Common myeloid progenitor, CD34-positive (primary cell): ENCODE data around the gene DOHH.
"Not testable (repeated sequence)": the region's sequence is repeated elsewhere in the genome, so short reads cannot be mapped to it uniquely, and the experiment has no call there.

Experiments used
- CTCF ChIA-PET: fragments of 350-600 bp; sonication (Branson Sonifier 250); formaldehyde crosslinking; loops from one replicate; lab custom pipeline; 2021; ENCODE audit warnings: antibody characterized with exemption; lab: Charles Lee
- POLR2A ChIA-PET: fragments of 350-600 bp; sonication (Branson Sonifier 250); formaldehyde crosslinking; loops from one replicate; lab custom pipeline; 2021; ENCODE audit warnings: antibody characterized with exemption; lab: Charles Lee
- DNase-seq, 3 donors: peaks; one replicate each; pipeline versions ENCODE4 v3.0.0 to v3.0.0-alpha.2; 2013
- H3K27ac ChIP-seq, 2 experiments: 1 replicate in 1 of 2; 2 replicates in 1 of 2; pipeline ENCODE4 v1.7.0; 2013; ENCODE audit warnings: inconsistent platforms in 2 of 2, low read length in 2 of 2, mild to moderate bottlenecking in 2 of 2, low read depth in 1 of 2, moderate library complexity in 1 of 2; ENCODE audit not compliant: severe bottlenecking in 2 of 2, insufficient read depth in 1 of 2, poor library complexity in 1 of 2
- H3K27me3 ChIP-seq, 5 experiments: replicated peaks in 2 of 5; 1 replicate in 3 of 5; 2 replicates in 2 of 5; pipeline versions ENCODE4 v1.6.1 to v1.7.0; 2013; ENCODE audit warnings: low read length in 4 of 5, mild to moderate bottlenecking in 2 of 5, moderate library complexity in 2 of 5, inconsistent platforms in 1 of 5; ENCODE audit not compliant: insufficient read depth in 5 of 5, control insufficient read depth in 4 of 5
- H3K36me3 ChIP-seq, 4 experiments: 1 replicate in 2 of 4; 2 replicates in 2 of 4; pipeline versions ENCODE4 v1.6.1 to v1.7.0; 2013; ENCODE audit warnings: low read length in 3 of 4, control low read depth in 1 of 4, mild to moderate bottlenecking in 1 of 4; ENCODE audit not compliant: control insufficient read depth in 4 of 4, insufficient read depth in 4 of 4
- H3K4me1 ChIP-seq, 4 experiments: 1 replicate in 3 of 4; 2 replicates in 1 of 4; pipeline versions ENCODE4 v1.6.1 to v1.7.1; 2013; ENCODE audit warnings: low read length in 3 of 4, mild to moderate bottlenecking in 3 of 4, control low read depth in 1 of 4, inconsistent platforms in 1 of 4, moderate library complexity in 1 of 4; ENCODE audit not compliant: control insufficient read depth in 4 of 4, insufficient read depth in 4 of 4; ENCODE audit errors: control extremely low read depth in 1 of 4
- H3K4me3 ChIP-seq, 7 experiments: 1 replicate in 4 of 7; 2 replicates in 3 of 7; pipeline versions ENCODE4 v1.5.1 to v1.7.0; 2013; ENCODE audit warnings: mild to moderate bottlenecking in 7 of 7, low read length in 6 of 7, moderate library complexity in 6 of 7, inconsistent platforms in 2 of 7, low read depth in 2 of 7, control low read depth in 1 of 7; ENCODE audit not compliant: insufficient read depth in 4 of 7, control insufficient read depth in 1 of 7; ENCODE audit errors: extremely low read depth in 1 of 7
- H3K9me3 ChIP-seq, 5 experiments: 1 replicate in 4 of 5; 2 replicates in 1 of 5; pipeline versions ENCODE4 v1.6.1 to v1.7.1; 2013; ENCODE audit warnings: low read length in 4 of 5, mild to moderate bottlenecking in 2 of 5, inconsistent platforms in 1 of 5, low read depth in 1 of 5, moderate library complexity in 1 of 5; ENCODE audit not compliant: control insufficient read depth in 4 of 5, insufficient read depth in 2 of 5; ENCODE audit errors: control extremely low read depth in 1 of 5
- WGBS: methylation state at CpG from one replicate; pipeline ENCODE4 v1.1.5; 2013; ENCODE audit not compliant: insufficient coverage; 5-methylcytosine and 5-hydroxymethylcytosine counted together

Gene DOHH

DNA sequence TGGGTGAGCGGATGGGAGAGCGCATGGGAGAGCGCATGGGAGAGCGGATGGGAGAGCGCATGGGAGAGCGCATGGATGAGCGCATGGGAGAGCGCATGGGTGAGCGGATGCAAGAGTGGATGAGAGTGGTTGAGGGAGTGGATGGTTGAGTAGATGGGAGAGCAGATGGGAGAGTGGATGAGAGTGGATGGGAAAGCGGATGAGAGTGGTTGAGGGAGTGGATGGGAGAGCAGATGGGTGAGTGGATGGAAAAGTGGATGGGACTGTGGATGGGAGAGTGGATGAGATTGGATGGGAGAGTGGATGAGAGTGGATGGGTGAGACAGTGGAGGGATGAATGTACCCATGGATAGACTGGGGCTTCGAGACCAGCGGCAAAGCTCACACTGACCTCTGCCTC is 29.9 kb upstream of the DOHH start:
- no peaks in the 10 kb centered on the region for H3K9me3 ChIP-seq
- DNase-seq = no peak
- H3K36me3 ChIP-seq = peaks cover 19 to 81% (median 49%) of the 10 kb centered on the region in 4 experiments
- H3K27ac ChIP-seq = no peak overlapping the region
- CTCF ChIA-PET = no interaction called here
- no peaks in the 10 kb centered on the region for H3K27me3 ChIP-seq
- WGBS = 98% methylated on average over 7 of the region's 12 CpGs
- no peak overlapping the region for H3K4me3 ChIP-seq
- POLR2A ChIA-PET = no interaction called here
- H3K4me1 ChIP-seq = no peaks in the 10 kb centered on the region

DNA sequence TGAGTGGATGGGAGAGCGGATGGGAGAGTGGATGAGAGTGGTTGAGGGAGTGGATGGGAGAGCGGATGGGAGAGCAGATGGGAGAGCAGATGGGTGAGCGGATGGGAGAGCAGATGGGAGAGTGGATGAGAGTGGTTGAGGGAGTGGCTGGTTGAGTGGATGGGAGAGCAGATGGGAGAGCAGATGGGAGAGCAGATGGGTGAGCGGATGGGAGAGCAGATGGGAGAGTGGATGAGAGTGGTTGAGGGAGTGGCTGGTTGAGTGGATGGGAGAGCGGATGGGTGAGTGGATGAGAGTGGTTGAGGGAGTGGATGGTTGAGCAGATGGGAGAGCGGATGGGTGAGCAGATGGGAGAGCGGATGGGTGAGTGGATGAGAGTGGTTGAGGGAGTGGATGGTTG is 28.8 kb upstream of the DOHH start:
- H3K4me1 ChIP-seq, H3K27me3 ChIP-seq, H3K9me3 ChIP-seq, H3K4me3 ChIP-seq, POLR2A ChIA-PET, H3K27ac ChIP-seq, DNase-seq, CTCF ChIA-PET: not testable (repeated sequence)
- WGBS = 97% methylated on average over 5 of the region's 7 CpGs
- H3K36me3 ChIP-seq = peaks cover 11 to 79% (median 48%) of the 10 kb centered on the region in 4 experiments

DNA sequence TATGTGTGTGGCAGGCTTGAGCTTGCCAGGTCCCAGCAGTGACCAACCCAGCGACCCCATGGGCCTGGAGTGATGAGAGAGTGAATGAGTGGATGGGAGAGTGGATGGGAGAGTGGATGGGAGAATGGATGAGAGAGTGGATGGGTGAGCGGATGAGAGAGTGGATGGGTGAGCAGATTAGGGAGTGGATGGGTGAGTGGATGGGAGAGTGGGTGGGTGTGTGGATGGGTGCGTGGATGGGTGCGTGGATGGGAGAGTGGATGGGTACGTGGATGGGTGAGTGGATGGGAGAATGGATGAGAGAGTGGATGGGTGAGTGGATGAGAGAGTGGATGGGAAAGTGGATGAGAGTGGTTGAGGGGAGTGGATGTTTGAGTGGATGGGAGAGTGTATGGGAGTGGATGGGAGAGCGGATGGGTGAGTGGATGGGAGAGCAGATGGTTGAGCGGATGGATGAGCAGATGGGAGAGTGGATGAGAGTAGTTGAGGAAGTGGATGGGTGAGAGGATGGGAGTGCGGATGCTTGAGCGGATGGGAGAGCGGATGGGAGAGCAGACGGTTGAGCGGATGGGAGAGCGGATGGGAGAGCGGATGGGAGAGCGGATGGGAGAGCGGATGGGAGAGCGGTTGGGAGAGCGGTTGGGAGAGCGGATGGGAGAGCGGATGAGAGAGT is 28.2 kb upstream of the DOHH start:
- WGBS = 99% methylated on average over 13 of the region's 20 CpGs
- ChIA-PET POLR2A (no interaction called here), CTCF (no interaction called here)
- no peak overlapping the region for H3K4me3 ChIP-seq
- DNase-seq = no peak
- H3K36me3 ChIP-seq = peaks cover 11 to 80% (median 50%) of the 10 kb centered on the region in 4 experiments
- no peak overlapping the region for H3K27ac ChIP-seq
- H3K9me3 ChIP-seq = no peaks in the 10 kb centered on the region
- no peaks in the 10 kb centered on the region for H3K4me1 ChIP-seq
- H3K27me3 ChIP-seq = no peaks in the 10 kb centered on the region

DNA sequence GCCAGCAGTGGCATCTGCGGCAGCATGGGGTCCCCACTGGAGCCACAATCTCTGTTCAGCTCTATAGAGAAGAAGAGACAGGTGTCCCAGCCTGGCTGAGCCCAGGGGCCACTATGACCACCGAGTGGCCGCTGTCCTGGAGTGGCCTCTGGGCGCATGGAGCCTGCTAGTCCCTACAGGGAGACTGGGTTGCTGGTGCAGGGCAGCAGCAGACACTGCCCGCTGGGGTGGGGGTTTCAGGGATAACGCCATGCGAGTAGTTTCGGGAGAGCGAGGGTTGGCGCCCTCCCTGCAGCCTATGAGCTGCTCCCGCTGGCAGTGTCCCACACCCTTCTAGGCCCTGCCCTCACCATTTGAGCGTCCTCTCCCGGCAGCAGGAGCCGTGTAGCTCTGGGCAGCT is 27.6 kb upstream of the DOHH start:
- ChIA-PET CTCF (interaction anchor here (0.9 kb wide), 1 partner anchor 17 kb away, joined by 3 read pairs; no protein-coding TSS in a partner anchor), POLR2A (no interaction called here)
- Histone ChIP-seq H3K27ac (no peak overlapping the region), H3K4me1 (no peaks in the 10 kb centered on the region), H3K9me3 (no peaks in the 10 kb centered on the region), H3K36me3 (peaks cover 8 to 80% (median 47%) of the 10 kb centered on the region in 4 experiments), H3K27me3 (no peaks in the 10 kb centered on the region), H3K4me3 (no peak overlapping the region)
- no peak for DNase-seq
- 98% methylated on average over 13 of the region's 14 CpGs for WGBS

DNA sequence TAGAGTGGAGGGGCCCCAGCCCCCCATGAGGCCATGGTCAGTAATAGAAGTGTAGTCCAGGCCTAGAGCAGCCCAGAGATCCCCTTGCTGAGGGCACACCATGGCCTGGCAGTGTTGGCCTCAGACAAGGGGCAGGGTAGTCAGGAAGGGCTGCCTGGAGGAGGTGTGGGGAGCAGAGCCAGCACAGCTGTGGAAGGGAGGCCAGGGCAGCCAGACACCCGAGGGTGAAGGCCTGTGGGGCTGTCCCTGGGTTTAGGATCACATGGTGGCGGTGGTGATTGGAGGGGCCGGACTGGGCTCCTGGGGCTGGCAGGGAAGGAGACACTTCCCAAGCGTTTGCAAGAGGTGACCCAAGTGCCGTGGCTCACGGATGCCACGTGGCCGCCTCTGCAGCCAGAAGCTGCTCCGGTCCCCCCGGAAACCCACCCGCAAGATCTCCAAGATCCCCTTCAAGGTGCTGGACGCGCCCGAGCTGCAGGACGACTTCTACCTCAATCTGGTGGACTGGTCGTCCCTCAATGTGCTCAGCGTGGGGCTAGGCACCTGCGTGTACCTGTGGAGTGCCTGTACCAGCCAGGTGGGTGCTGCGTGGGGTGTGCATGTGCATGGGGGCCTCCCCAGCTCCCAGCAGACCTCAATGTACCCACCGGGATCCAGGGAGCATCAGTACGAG is 26.9 kb upstream of the DOHH start:
- Histone ChIP-seq H3K27me3 (no peaks in the 10 kb centered on the region), H3K9me3 (no peaks in the 10 kb centered on the region), H3K4me1 (no peaks in the 10 kb centered on the region), H3K36me3 (peaks cover 8 to 79% (median 49%) of the 10 kb centered on the region in 4 experiments), H3K4me3 (no peak overlapping the region), H3K27ac (no peak overlapping the region)
- no peak for DNase-seq
- POLR2A ChIA-PET = no interaction called here
- CTCF ChIA-PET = interaction anchor here (0.9 kb wide), 1 partner anchor 18 kb away, joined by 3 read pairs; no protein-coding TSS in a partner anchor
- WGBS = 98% methylated on average over 20 of the region's 21 CpGs

DNA sequence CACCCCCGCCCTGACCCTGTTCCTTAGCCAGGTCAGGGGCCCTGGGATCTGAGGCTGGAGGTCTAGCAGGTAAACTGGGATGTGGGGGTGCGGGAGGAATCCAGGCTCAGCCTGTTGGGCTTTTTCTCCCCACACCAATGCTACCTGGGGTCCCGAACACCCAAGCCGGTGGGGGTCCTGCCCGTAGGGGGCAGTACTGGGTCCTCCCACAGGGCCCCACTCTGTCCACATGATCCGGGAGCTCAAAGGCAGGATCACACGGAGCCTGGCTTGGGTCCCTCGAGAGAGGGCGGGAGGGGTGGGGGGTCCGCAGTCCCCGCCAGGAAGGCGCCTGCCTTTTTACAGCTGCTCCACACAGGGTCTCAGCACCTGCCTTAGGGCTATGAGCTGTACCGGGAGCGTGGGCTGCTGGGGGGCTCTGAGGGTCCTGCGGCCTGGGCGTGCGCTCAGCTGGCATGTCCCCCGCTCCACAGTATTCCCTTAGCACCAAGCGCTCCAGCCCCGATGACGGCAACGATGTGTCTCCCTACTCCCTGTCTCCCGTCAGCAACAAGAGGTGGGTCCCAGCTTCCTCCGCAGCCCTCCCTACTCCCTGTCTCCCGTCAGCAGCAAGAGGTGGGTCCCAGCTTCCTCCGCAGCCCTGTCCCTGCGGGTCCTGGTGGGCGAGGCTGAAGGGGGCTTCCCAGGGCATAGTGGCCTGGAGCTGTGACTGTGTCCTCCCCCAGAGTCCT is 26.2 kb upstream of the DOHH start:
- POLR2A ChIA-PET = interaction anchor here (0.6 kb wide), 1 partner anchor 1070 kb away, joined by 3 read pairs; no protein-coding TSS in a partner anchor
- CTCF ChIA-PET = interaction anchor here (0.9 kb wide), 1 partner anchor 19 kb away, joined by 3 read pairs; no protein-coding TSS in a partner anchor
- DNase-seq = no peak
- H3K9me3 ChIP-seq = no peaks in the 10 kb centered on the region
- no peaks in the 10 kb centered on the region for H3K27me3 ChIP-seq
- H3K36me3 ChIP-seq = peaks cover 6 to 75% (median 49%) of the 10 kb centered on the region in 4 experiments
- 96% methylated on average over 25 of the region's 28 CpGs for WGBS
- H3K4me3 ChIP-seq = no peak overlapping the region
- no peak overlapping the region for H3K27ac ChIP-seq
- no peaks in the 10 kb centered on the region for H3K4me1 ChIP-seq
